Measurements from ENCODE around the gene TBL1XR1. TPM values are rescaled to one million over a fixed set of nuclear protein-coding genes. Genes with fewer than 3 reads are reported as not detected.

TBL1XR1 gene
- total RNA-seq, 2 experiments from 2014 or later, result 63.2 to 67.8 TPM

GRCh38 chr3:176976586-176976985 is 220.7 kb downstream of the TBL1XR1 start:
- Mint-ChIP-seq H3K36me3 (ENCODE audit: low read depth) (no peaks in the 10 kb centered on the region), H3K27ac (no peak overlapping the region), H3K4me3 (no peak overlapping the region), H3K27me3 (no peaks in the 10 kb centered on the region), H3K9me3 (no peaks in the 10 kb centered on the region), H3K4me1 (ENCODE audit: low read depth) (no peaks in the 10 kb centered on the region)
- Histone ChIP-seq H3K27me3 (ENCODE audit: control insufficient read depth in 1 of 2, insufficient read depth in 2 of 2, low read length in 2 of 2) (no peaks in the 10 kb centered on the region), H3K9me3 (ENCODE audit: control insufficient read depth in 1 of 2, insufficient read depth in 1 of 2, low read length in 2 of 2) (no peaks in the 10 kb centered on the region), H3K27ac (ENCODE audit: low read depth in 1 of 2, low read length in 2 of 2) (no peak overlapping the region), H3K36me3 (ENCODE audit: insufficient read depth, low read length) (no peaks in the 10 kb centered on the region), H3K4me3 (ENCODE audit: low read length) (no peak overlapping the region), H3K4me1 (ENCODE audit: insufficient read depth, low read length) (no peaks in the 10 kb centered on the region)
- intact Hi-C loops (cut with DNase I, micrococcal nuclease), result no loop called here
- ATAC-seq (ENCODE audit: poor library complexity), result no peak
- CTCF ChIA-PET, result no interaction called here
- POLR2A ChIA-PET, result no interaction called here
- no peak for DNase-seq
- no peak for TF ChIP-seq CTCF (IDR thresholded peaks at IDR 0.05)

GRCh38 chr3:176974279-176974678 is 223.0 kb downstream of the TBL1XR1 start:
- H3K27me3 ChIP-seq (ENCODE audit: control insufficient read depth in 1 of 2, insufficient read depth in 2 of 2, low read length in 2 of 2), result no peaks in the 10 kb centered on the region
- ATAC-seq (ENCODE audit: poor library complexity) (no peak), DNase-seq (no peak)
- Mint-ChIP-seq H3K4me3 (no peak overlapping the region), H3K27me3 (no peaks in the 10 kb centered on the region), H3K36me3 (ENCODE audit: low read depth) (no peaks in the 10 kb centered on the region), H3K9me3 (no peaks in the 10 kb centered on the region), H3K4me1 (ENCODE audit: low read depth) (no peaks in the 10 kb centered on the region), H3K27ac (no peak overlapping the region)
- H3K4me3 ChIP-seq (ENCODE audit: low read length), result no peak overlapping the region
- H3K27ac ChIP-seq (ENCODE audit: low read depth in 1 of 2, low read length in 2 of 2), result no peak overlapping the region
- no peaks in the 10 kb centered on the region for H3K36me3 ChIP-seq (ENCODE audit: insufficient read depth, low read length)
- no peaks in the 10 kb centered on the region for H3K4me1 ChIP-seq (ENCODE audit: insufficient read depth, low read length)
- ChIA-PET POLR2A (no interaction called here), CTCF (no interaction called here)
- no peaks in the 10 kb centered on the region for H3K9me3 ChIP-seq (ENCODE audit: control insufficient read depth in 1 of 2, insufficient read depth in 1 of 2, low read length in 2 of 2)
- TF ChIP-seq CTCF (IDR thresholded peaks at IDR 0.05), result no peak
- intact Hi-C loops (cut with DNase I, micrococcal nuclease), result no loop called here

- no peaks in the 10 kb centered on the region for H3K36me3 ChIP-seq (ENCODE audit: insufficient read depth, low read length)
- H3K4me1 Mint-ChIP-seq (ENCODE audit: low read depth), result no peaks in the 10 kb centered on the region
- POLR2A ChIA-PET, result no interaction called here
- CTCF ChIA-PET, result no interaction called here
- intact Hi-C loops (cut with DNase I, micrococcal nuclease), result no loop called here
- H3K27ac Mint-ChIP-seq, result no peak overlapping the region
- no peaks in the 10 kb centered on the region for H3K36me3 Mint-ChIP-seq (ENCODE audit: low read depth)
- TF ChIP-seq CTCF (IDR thresholded peaks at IDR 0.05), result no peak
- no peaks in the 10 kb centered on the region for H3K9me3 Mint-ChIP-seq
- no peak overlapping the region for H3K27ac ChIP-seq (ENCODE audit: low read depth in 1 of 2, low read length in 2 of 2)
- no peak overlapping the region for H3K4me3 ChIP-seq (ENCODE audit: low read length)
- no peaks in the 10 kb centered on the region for H3K9me3 ChIP-seq (ENCODE audit: control insufficient read depth in 1 of 2, insufficient read depth in 1 of 2, low read length in 2 of 2)
- H3K27me3 ChIP-seq (ENCODE audit: control insufficient read depth in 1 of 2, insufficient read depth in 2 of 2, low read length in 2 of 2), result no peaks in the 10 kb centered on the region
- H3K4me1 ChIP-seq (ENCODE audit: insufficient read depth, low read length), result no peaks in the 10 kb centered on the region
- DNase-seq (no peak), ATAC-seq (ENCODE audit: poor library complexity) (no peak)
- no peaks in the 10 kb centered on the region for H3K27me3 Mint-ChIP-seq
- no peak overlapping the region for H3K4me3 Mint-ChIP-seq
Observed at GRCh38 chr3:176971613-176972174, 225.6 kb downstream of the TBL1XR1 start.

Measured in CD4-positive, alpha-beta T cell (primary cell).